Neural cell (in vitro differentiated cells): ENCODE measurements around the gene CALML4. TPM values are rescaled to one million over a fixed set of nuclear protein-coding genes. Genes with fewer than 3 reads are reported as not detected.

Source experiments
- H2AFZ ChIP-seq: fragments of 200-600, 300-800 bp; sonication (generic), shearing (Covaris generic); 2 replicates; pipeline ENCODE4 v1.6.0; 2014; ENCODE audit warnings: low read depth, mild to moderate bottlenecking, antibody characterized with exemption, low read length, moderate library complexity
- H3F3A ChIP-seq: fragments of 200-600 bp; shearing (Covaris generic); 2 replicates; pipeline ENCODE4 v1.6.1; 2016; ENCODE audit warnings: mild to moderate bottlenecking, moderate library complexity, mixed read lengths, antibody characterized with exemption, low read length; ENCODE audit not compliant: insufficient read depth, poor library complexity, severe bottlenecking
- H3K27ac ChIP-seq: fragments of 200-600, 300-800 bp; sonication (generic), shearing (Covaris generic); 2 replicates; pipeline ENCODE4 v1.5.1; 2014; ENCODE audit warnings: mild to moderate bottlenecking, low read length, moderate library complexity
- H3K27me3 ChIP-seq: fragments of 300-800, 200-600 bp; sonication (generic), shearing (Covaris generic); 2 replicates; pipeline ENCODE4 v1.6.0; 2014; ENCODE audit warnings: mild to moderate bottlenecking, low read depth, low read length, moderate library complexity; ENCODE audit not compliant: insufficient read depth
- H3K36me3 ChIP-seq: fragments of 300-800, 200-600 bp; sonication (generic), shearing (Covaris generic); 2 replicates; pipeline ENCODE4 v1.5.1; 2014; ENCODE audit warnings: mild to moderate bottlenecking, antibody characterized with exemption, low read length, moderate library complexity; ENCODE audit not compliant: insufficient read depth
- H3K4me2 ChIP-seq: fragments of 300-800, 200-600 bp; sonication (generic), shearing (Covaris generic); 2 replicates; pipeline ENCODE4 v1.6.0; 2014; ENCODE audit warnings: mild to moderate bottlenecking, low read length
- H3K4me3 ChIP-seq: fragments of 300-800, 200-600 bp; sonication (generic), shearing (Covaris generic); 2 replicates; pipeline ENCODE4 v1.5.1; 2014; ENCODE audit warnings: mild to moderate bottlenecking, low read length, moderate library complexity
- H3K79me2 ChIP-seq: fragments of 200-600 bp; shearing (Covaris generic); replicated peaks from 2 replicates; pipeline ENCODE4 v1.6.0; 2014; ENCODE audit warnings: mild to moderate bottlenecking, low read length, moderate library complexity; ENCODE audit not compliant: insufficient read depth
- H3K9ac ChIP-seq: fragments of 300-800, 200-600 bp; sonication (generic), shearing (Covaris generic); 2 replicates; pipeline ENCODE4 v1.6.1; 2016; ENCODE audit warnings: mild to moderate bottlenecking, low read length, mixed read lengths
- H3K9me2 ChIP-seq: fragments of 200-600 bp; shearing (Covaris generic); 2 replicates; pipeline ENCODE4 v1.6.1; 2016; ENCODE audit warnings: mild to moderate bottlenecking, low read length, mixed read lengths; ENCODE audit not compliant: insufficient read depth
- H3K9me3 ChIP-seq: fragments of 200-600, 300-800 bp; sonication (generic), shearing (Covaris generic); 2 replicates; pipeline ENCODE4 v1.6.1; 2016; ENCODE audit warnings: mild to moderate bottlenecking, mixed run types, low read length, moderate library complexity, mixed read lengths
- H4K20me1 ChIP-seq: fragments of 200-600 bp; shearing (Covaris generic); 2 replicates; pipeline ENCODE4 v1.6.1; 2016; ENCODE audit warnings: mild to moderate bottlenecking, mixed run types; ENCODE audit not compliant: insufficient read depth
- EP300 ChIP-seq: fragments of 450-650 bp; conservative IDR thresholded peaks from 2 replicates; pipeline ENCODE4 v1.6.1; 2014; ENCODE audit warnings: antibody characterized with exemption, mild to moderate bottlenecking, moderate library complexity; ENCODE audit not compliant: poor library complexity, severe bottlenecking
- EZH2 ChIP-seq: fragments of 200-600, 300-800 bp; shearing (Covaris generic), sonication (generic); IDR thresholded peaks from 2 replicates; pipeline ENCODE4 v1.6.1; 2014; ENCODE audit warnings: antibody characterized with exemption, low read length, borderline replicate concordance, mild to moderate bottlenecking; ENCODE audit not compliant: insufficient read depth, poor library complexity, severe bottlenecking
- MXI1 ChIP-seq: fragments of 450-650 bp; conservative IDR thresholded peaks from 2 replicates; pipeline ENCODE4 v1.6.1; 2014; ENCODE audit warnings: antibody characterized with exemption, mild to moderate bottlenecking; ENCODE audit not compliant: poor library complexity, severe bottlenecking
- POLR2AphosphoS5 ChIP-seq: IDR thresholded peaks from 2 replicates; pipeline ENCODE4 v1.6.1; 2012
- RAD21 ChIP-seq: fragments of 450-650 bp; conservative IDR thresholded peaks from 2 replicates; pipeline ENCODE4 v1.6.1; 2014; ENCODE audit warnings: antibody characterized with exemption, mild to moderate bottlenecking, moderate library complexity
- SMC3 ChIP-seq: fragments of 450-650 bp; conservative IDR thresholded peaks from 2 replicates; pipeline ENCODE4 v1.6.1; 2014; ENCODE audit warnings: antibody characterized with exemption, mild to moderate bottlenecking, moderate library complexity; ENCODE audit not compliant: poor library complexity
- TAF1 ChIP-seq: IDR thresholded peaks from 2 replicates; pipeline ENCODE4 v1.6.1; 2012; ENCODE audit warnings: low read depth
- polyA plus RNA-seq: library from polyadenylated mRNA; depleted of rRNA; stranded (reverse); fragments of >200 nt; gene quantifications from 2 replicates; pipeline ENCODE4 v1.2.3, GENCODE V29; 2014
- TF ChIP-seq, protein P1 (sequence below): fragments of 450-650 bp; IDR thresholded peaks from 2 replicates; pipeline ENCODE4 v1.5.1; 2014; ENCODE audit warnings: antibody characterized with exemption, mild to moderate bottlenecking, moderate library complexity; ENCODE audit not compliant: poor library complexity, severe bottlenecking
- TF ChIP-seq, protein P2 (sequence below): IDR thresholded peaks from 2 replicates; pipeline ENCODE4 v1.6.1; 2012; ENCODE audit warnings: borderline replicate concordance

Gene CALML4
- polyA plus RNA-seq, 1 donor from 2014 or later: 0.43 TPM

DNA sequence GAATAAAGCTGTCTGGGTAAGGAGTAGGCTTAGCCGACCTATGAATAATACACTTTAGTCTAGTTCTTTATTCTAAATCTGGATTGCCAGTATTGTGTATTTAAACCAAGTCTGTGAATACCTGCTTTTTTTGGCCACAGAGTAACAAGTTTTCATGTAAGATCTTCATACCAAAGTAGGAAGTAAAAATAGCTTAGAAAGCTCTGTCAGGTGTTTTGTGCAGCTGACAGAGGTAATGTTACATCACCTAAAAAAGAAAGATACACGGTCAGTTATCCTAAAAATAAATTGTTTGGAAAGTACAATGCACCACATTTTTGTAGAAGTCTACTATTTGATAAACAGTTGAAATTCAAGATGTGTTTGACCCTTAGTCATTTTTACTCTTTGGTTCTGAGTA, 16.5 kb downstream of the CALML4 start:
- no peaks in the 10 kb centered on the region for H3K27me3 ChIP-seq
- H3K9ac ChIP-seq: no peak overlapping the region
- no peaks in the 10 kb centered on the region for H3K9me2 ChIP-seq
- H2AFZ ChIP-seq: no peak overlapping the region
- H3K9me3 ChIP-seq: no peaks in the 10 kb centered on the region
- no peaks in the 10 kb centered on the region for H3K79me2 ChIP-seq
- no peaks in the 10 kb centered on the region for H4K20me1 ChIP-seq
- TF ChIP-seq MXI1 (no peak), RAD21 (no peak), POLR2AphosphoS5 (no peak), TAF1 (no peak)
- TF ChIP-seq, protein P1, sequence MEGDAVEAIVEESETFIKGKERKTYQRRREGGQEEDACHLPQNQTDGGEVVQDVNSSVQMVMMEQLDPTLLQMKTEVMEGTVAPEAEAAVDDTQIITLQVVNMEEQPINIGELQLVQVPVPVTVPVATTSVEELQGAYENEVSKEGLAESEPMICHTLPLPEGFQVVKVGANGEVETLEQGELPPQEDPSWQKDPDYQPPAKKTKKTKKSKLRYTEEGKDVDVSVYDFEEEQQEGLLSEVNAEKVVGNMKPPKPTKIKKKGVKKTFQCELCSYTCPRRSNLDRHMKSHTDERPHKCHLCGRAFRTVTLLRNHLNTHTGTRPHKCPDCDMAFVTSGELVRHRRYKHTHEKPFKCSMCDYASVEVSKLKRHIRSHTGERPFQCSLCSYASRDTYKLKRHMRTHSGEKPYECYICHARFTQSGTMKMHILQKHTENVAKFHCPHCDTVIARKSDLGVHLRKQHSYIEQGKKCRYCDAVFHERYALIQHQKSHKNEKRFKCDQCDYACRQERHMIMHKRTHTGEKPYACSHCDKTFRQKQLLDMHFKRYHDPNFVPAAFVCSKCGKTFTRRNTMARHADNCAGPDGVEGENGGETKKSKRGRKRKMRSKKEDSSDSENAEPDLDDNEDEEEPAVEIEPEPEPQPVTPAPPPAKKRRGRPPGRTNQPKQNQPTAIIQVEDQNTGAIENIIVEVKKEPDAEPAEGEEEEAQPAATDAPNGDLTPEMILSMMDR: no peak
- no peak overlapping the region for H3K27ac ChIP-seq
- H3K4me2 ChIP-seq: no peak overlapping the region
- H3K4me3 ChIP-seq: no peak overlapping the region
- H3F3A ChIP-seq: no peaks in the 10 kb centered on the region
- H3K36me3 ChIP-seq: peaks cover 7% of the 10 kb centered on the region

DNA sequence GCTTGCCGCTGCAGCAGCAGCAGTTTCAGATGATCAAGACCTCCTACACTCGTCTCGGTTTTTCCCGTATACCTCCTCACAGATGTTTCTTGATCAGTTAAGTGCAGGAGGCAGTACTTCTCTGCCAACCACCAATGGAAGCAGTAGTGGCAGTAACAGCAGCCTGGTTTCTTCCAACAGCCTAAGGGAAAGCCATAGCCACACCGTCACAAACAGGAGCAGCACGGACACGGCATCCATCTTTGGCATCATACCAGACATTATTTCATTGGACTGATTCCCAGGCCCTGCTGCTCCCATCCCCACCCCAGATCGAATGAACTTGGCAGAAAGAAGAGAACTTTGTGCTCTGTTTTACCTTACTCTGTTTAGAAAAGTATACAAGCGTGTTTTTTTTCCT, 17.6 kb downstream of the CALML4 start:
- H3K36me3 ChIP-seq: peaks cover 7% of the 10 kb centered on the region
- H3K4me3 ChIP-seq: no peak overlapping the region
- H3K27me3 ChIP-seq: no peaks in the 10 kb centered on the region
- no peaks in the 10 kb centered on the region for H3K9me3 ChIP-seq
- no peaks in the 10 kb centered on the region for H3F3A ChIP-seq
- no peaks in the 10 kb centered on the region for H4K20me1 ChIP-seq
- no peak overlapping the region for H3K4me2 ChIP-seq
- no peak overlapping the region for H2AFZ ChIP-seq
- H3K9ac ChIP-seq: no peak overlapping the region
- no peak overlapping the region for H3K27ac ChIP-seq
- H3K79me2 ChIP-seq: no peaks in the 10 kb centered on the region
- no peaks in the 10 kb centered on the region for H3K9me2 ChIP-seq
- TF ChIP-seq SMC3 (no peak), EZH2 (no peak), EP300 (no peak), TAF1 (no peak), POLR2AphosphoS5 (no peak), RAD21 (no peak), MXI1 (no peak)
- TF ChIP-seq, protein P1: no peak
- TF ChIP-seq, protein P2, sequence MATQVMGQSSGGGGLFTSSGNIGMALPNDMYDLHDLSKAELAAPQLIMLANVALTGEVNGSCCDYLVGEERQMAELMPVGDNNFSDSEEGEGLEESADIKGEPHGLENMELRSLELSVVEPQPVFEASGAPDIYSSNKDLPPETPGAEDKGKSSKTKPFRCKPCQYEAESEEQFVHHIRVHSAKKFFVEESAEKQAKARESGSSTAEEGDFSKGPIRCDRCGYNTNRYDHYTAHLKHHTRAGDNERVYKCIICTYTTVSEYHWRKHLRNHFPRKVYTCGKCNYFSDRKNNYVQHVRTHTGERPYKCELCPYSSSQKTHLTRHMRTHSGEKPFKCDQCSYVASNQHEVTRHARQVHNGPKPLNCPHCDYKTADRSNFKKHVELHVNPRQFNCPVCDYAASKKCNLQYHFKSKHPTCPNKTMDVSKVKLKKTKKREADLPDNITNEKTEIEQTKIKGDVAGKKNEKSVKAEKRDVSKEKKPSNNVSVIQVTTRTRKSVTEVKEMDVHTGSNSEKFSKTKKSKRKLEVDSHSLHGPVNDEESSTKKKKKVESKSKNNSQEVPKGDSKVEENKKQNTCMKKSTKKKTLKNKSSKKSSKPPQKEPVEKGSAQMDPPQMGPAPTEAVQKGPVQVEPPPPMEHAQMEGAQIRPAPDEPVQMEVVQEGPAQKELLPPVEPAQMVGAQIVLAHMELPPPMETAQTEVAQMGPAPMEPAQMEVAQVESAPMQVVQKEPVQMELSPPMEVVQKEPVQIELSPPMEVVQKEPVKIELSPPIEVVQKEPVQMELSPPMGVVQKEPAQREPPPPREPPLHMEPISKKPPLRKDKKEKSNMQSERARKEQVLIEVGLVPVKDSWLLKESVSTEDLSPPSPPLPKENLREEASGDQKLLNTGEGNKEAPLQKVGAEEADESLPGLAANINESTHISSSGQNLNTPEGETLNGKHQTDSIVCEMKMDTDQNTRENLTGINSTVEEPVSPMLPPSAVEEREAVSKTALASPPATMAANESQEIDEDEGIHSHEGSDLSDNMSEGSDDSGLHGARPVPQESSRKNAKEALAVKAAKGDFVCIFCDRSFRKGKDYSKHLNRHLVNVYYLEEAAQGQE: no peak
